Sigmoid colon (tissue), 7 donors: Measurements from ENCODE around the gene SIVA1. TPM values are rescaled to one million over a fixed set of nuclear protein-coding genes. Genes with fewer than 3 reads are reported as not detected.

Experiments used
- DNase-seq: peaks from one replicate; pipeline ENCODE4 v3.0.0-alpha.2; 2019
- H3K27ac ChIP-seq, 4 donors: fragments of 200-600 bp; sonication (generic); one replicate each; pipeline ENCODE4 v1.5.1; 2016 to 2019; ENCODE audit warnings: mild to moderate bottlenecking in 1 of 4
- H3K27me3 ChIP-seq, 3 donors: fragments of 200-600 bp; sonication (generic); one replicate each; pipeline ENCODE4 v1.5.1; 2019; ENCODE audit warnings: mild to moderate bottlenecking in 1 of 3
- H3K36me3 ChIP-seq, 4 donors: fragments of 200-600 bp; sonication (generic); one replicate each; pipeline ENCODE4 v1.5.1; 2016 to 2019
- H3K4me1 ChIP-seq, 4 donors: fragments of 200-600 bp; sonication (generic); one replicate each; pipeline ENCODE4 v1.5.1; 2017 to 2019
- H3K4me3 ChIP-seq, 4 donors: fragments of 200-600 bp; sonication (generic); one replicate each; pipeline ENCODE4 v1.5.1; 2017 to 2019; ENCODE audit warnings: mild to moderate bottlenecking in 2 of 4, moderate library complexity in 1 of 4
- H3K9me3 ChIP-seq, 4 donors: fragments of 200-600 bp in 3 of 4; sonication (generic) in 3 of 4; one replicate each; pipeline versions ENCODE4 v1.5.1 to v1.6.1; 2013 to 2019
- EP300 ChIP-seq, 4 donors: sonication (generic); formaldehyde crosslinking; IDR thresholded peaks; one replicate each; pipeline ENCODE4 v1.6.1; 2017; ENCODE audit warnings: antibody characterized with exemption in 4 of 4
- POLR2A ChIP-seq, 2 donors: fragments of 450-650 bp; IDR thresholded peaks; one replicate each; pipeline ENCODE4 v1.6.1; 2016; ENCODE audit warnings: antibody characterized with exemption in 2 of 2, mild to moderate bottlenecking in 2 of 2, moderate library complexity in 2 of 2
- POLR2AphosphoS5 ChIP-seq, 4 donors: sonication (generic); formaldehyde crosslinking; IDR thresholded peaks; one replicate each; pipeline ENCODE4 v1.6.1; 2017; ENCODE audit warnings: antibody characterized with exemption in 4 of 4
- WGBS, 2 donors: extraction: QIAGEN DNeasy Blood & Tissue Kit; methylation state at CpG; one replicate each; pipeline ENCODE4 v1.1.7; 2013; 5-methylcytosine and 5-hydroxymethylcytosine counted together
- intact Hi-C: fragments of 100-400 bp; cut with DNase I; formaldehyde crosslinking; loops from one replicate; pipeline ENCODE4 v1.15.1; 2023
- polyA plus RNA-seq, 3 donors: library from polyadenylated mRNA; stranded (reverse); fragments of 200-250 nt; gene quantifications; one replicate each; pipeline ENCODE4 v1.2.3, GENCODE V29; 2013
- total RNA-seq, 4 donors: library from RNA; depleted of rRNA; stranded (reverse); fragments of >200 nt; gene quantifications; one replicate each; pipeline ENCODE4 v1.1.0, GENCODE V29; 2016
- TF ChIP-seq, protein P1 (sequence below), 4 experiments: fragments of 450-650 bp in 3 of 4; fragments of 200-600 bp in 1 of 4; IDR thresholded peaks; one replicate each; pipeline ENCODE4 v1.5.1; 2016 to 2019; ENCODE audit warnings: antibody characterized with exemption in 4 of 4, mild to moderate bottlenecking in 3 of 4, moderate library complexity in 2 of 4
- donor health status: healthy with polysubstance abuse.
- donor health status: Bipolar disorder and iron deficiency.
- donor health status: healthy.

Gene SIVA1
- total and polyA plus RNA-seq, 7 donors: 124 to 512 (median 235) TPM

DNA sequence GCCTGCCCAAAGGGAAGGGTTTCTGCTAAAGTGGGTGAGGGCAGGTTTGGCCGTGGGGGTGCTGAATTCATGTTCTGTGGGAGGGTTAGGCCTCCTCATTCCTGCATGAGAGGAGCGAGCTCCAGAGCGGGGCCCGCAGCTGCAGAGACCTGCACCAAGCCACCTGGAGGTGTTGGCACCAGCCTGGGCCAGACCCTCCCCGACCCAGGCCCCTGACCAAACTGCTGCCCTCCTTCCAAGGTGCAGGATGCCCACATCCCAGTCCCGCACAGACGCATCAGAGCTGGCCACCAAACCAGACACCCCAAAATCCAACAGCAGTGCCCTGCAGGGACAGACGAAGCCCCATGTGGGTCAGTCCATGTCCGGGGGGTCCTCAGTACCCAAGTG lies 18.4 kb upstream of the SIVA1 start:
- no peak overlapping the region for H3K4me3 ChIP-seq
- H3K4me1 ChIP-seq: peaks cover 0 to 20% (median 12%) of the 10 kb centered on the region in 4 donors
- H3K27ac ChIP-seq: peak overlapping the region in 1 of 4 donors; percentile 85
- H3K9me3 ChIP-seq: no peaks in the 10 kb centered on the region
- 94% methylated on average over 9 of the region's 9 CpGs for WGBS, 2 donors
- intact Hi-C loops: no loop called here
- H3K27me3 ChIP-seq: no peaks in the 10 kb centered on the region
- no peak for DNase-seq
- no peaks in the 10 kb centered on the region for H3K36me3 ChIP-seq
- TF ChIP-seq, protein P1, sequence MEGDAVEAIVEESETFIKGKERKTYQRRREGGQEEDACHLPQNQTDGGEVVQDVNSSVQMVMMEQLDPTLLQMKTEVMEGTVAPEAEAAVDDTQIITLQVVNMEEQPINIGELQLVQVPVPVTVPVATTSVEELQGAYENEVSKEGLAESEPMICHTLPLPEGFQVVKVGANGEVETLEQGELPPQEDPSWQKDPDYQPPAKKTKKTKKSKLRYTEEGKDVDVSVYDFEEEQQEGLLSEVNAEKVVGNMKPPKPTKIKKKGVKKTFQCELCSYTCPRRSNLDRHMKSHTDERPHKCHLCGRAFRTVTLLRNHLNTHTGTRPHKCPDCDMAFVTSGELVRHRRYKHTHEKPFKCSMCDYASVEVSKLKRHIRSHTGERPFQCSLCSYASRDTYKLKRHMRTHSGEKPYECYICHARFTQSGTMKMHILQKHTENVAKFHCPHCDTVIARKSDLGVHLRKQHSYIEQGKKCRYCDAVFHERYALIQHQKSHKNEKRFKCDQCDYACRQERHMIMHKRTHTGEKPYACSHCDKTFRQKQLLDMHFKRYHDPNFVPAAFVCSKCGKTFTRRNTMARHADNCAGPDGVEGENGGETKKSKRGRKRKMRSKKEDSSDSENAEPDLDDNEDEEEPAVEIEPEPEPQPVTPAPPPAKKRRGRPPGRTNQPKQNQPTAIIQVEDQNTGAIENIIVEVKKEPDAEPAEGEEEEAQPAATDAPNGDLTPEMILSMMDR (IDR thresholded peaks at IDR 0.05): no peak
- no peak for TF ChIP-seq POLR2A (IDR thresholded peaks at IDR 0.05)
- TF ChIP-seq EP300 (IDR thresholded peaks at IDR 0.05): no peak
- TF ChIP-seq POLR2AphosphoS5 (IDR thresholded peaks at IDR 0.05): no peak

DNA sequence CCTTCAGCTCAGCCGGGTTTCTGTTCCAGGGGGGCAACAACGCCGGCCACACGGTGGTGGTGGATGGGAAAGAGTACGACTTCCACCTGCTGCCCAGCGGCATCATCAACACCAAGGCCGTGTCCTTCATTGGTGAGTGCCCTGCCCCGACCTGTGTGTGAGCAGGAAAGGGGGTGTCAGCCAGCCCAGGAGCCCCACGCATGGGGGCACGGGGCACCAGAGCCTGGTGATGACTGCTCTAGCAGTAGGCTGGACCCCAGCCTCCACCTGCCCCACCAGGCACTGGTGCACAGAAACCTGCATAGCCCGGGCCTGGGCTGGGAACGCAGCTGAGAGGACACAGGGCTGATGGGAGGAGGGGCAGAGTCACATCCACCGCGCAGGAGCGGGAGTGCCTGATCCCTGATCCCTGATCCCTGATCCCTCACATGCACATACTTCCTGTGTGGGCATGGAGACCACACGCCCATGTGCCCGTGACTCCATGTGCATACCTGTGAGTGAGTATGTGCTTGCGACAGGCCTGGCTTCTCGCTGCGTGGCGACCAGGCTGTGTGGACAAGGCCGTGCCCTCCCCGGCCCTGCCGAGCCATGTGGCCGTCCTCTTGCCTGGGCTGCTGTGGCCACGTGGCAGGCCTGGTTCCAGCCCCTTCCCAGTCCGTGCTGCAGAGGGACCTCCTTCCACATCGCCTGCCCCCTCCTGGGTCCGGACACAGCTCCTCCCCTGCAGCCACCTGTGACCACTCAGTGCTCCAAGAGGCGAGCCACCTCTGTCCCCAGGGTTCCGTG lies 17.8 kb upstream of the SIVA1 start:
- Histone ChIP-seq H3K4me1 (peaks cover 0 to 20% (median 12%) of the 10 kb centered on the region in 4 donors), H3K27me3 (no peaks in the 10 kb centered on the region), H3K27ac (peak overlapping the region; percentile 69 to 85 (median 74)), H3K36me3 (no peaks in the 10 kb centered on the region), H3K4me3 (no peak overlapping the region), H3K9me3 (no peaks in the 10 kb centered on the region)
- 90 to 92% methylated on average over 31 of the region's 31 CpGs for WGBS, 2 donors
- no peak for TF ChIP-seq POLR2AphosphoS5 (IDR thresholded peaks at IDR 0.05)
- intact Hi-C loops: no loop called here
- no peak for DNase-seq

DNA sequence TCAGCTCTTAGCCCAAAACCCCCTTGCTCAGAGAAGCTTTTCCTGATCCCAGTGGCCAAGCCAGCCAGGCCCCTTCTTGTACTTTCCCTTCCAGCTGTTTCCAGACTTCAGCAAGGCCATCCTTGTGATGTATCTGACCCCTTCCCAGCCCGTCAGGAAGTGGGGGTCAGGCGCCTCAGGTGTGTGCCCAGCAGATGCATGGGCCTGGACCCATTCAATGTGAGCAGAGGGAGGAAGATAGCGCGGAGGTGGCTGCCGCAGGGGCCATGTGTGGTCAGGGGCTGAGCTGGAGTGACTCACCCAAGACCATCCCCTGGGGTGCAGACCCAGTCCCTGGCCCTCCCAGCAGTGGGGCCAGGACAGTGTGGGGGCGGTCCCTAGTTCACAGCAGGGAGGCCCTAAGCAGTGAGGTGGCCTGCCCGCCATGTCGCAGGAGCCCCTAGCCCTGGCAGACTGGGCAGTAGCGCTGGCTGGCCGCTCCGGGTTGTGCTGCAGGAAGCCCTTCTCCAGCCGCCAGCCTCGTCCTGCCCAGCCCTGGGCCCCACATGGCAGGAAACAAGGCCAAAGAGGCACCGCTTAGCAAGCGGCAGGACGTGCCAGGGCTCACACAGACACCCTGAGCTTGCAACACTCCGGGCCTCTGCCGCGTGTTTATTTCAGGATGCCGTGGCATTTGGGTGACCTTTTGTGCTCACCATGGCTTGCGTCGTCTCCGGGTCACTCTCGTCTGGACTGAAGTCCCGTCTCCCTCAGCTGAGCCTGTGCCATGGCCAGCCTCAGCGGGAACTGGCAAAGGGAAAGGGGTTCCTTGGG lies 16.9 kb upstream of the SIVA1 start:
- intact Hi-C loops: no loop called here
- Histone ChIP-seq H3K9me3 (no peaks in the 10 kb centered on the region), H3K27ac (peak overlapping the region; percentile 69 to 85 (median 74)), H3K27me3 (no peaks in the 10 kb centered on the region), H3K4me1 (peaks cover 0 to 20% (median 12%) of the 10 kb centered on the region in 4 donors), H3K36me3 (no peaks in the 10 kb centered on the region), H3K4me3 (no peak overlapping the region)
- TF ChIP-seq POLR2A (IDR thresholded peaks at IDR 0.05) (no peak), EP300 (IDR thresholded peaks at IDR 0.05) (peak in 2 of 4 donors; percentile 34 to 57), POLR2AphosphoS5 (IDR thresholded peaks at IDR 0.05) (peak; percentile 62 to 74 (median 70))
- TF ChIP-seq, protein P1 (IDR thresholded peaks at IDR 0.05): no peak
- DNase-seq: peak; percentile 92
- WGBS, 2 donors: 62 to 82% methylated on average over 26 of the region's 26 CpGs

DNA sequence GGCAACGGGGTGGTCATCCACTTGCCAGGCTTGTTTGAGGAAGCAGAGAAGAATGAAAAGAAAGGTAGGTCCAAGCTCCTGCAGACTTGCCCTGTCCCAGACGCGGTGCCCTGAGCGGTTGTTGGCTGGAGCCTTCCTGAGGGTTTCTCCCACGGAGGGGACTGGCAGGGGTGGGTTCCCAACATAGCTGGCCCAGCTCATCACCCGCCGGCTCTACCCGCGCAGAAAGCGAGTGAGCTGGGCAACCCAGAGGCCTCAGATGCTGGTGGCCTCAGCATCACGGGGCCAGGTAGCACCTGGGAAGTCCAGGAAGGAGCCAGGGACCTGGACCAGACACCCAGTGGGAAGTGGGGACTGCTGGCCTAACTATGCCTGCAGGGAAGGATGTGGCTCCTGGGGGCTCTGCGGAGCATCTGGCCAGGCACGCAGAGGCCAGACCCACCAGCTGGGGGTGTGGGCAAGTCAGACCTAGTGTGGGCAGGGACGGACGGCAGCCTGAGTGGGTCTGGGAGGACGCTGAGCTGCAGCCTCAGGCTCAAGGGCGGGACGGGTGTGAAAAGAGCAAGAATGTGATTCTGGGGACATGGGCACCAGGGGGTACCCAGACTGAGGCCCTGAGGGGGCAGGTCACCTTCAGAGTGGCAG lies 14.4 kb upstream of the SIVA1 start:
- 94 to 95% methylated on average over 18 of the region's 18 CpGs for WGBS, 2 donors
- DNase-seq: no peak

More for the DNA sequence above, 14.4 kb upstream of the SIVA1 start:
- TF ChIP-seq POLR2AphosphoS5 (IDR thresholded peaks at IDR 0.05) (no peak), POLR2A (IDR thresholded peaks at IDR 0.05) (no peak), EP300 (IDR thresholded peaks at IDR 0.05) (no peak)
- TF ChIP-seq, protein P1 (IDR thresholded peaks at IDR 0.05): no peak
- Histone ChIP-seq H3K4me3 (no peak overlapping the region), H3K27me3 (no peaks in the 10 kb centered on the region), H3K36me3 (no peaks in the 10 kb centered on the region), H3K9me3 (no peaks in the 10 kb centered on the region), H3K27ac (no peak overlapping the region), H3K4me1 (peaks cover 0 to 20% (median 12%) of the 10 kb centered on the region in 4 donors)
- intact Hi-C loops: no loop called here
